Measurements from ENCODE around the gene BIRC2. TPM values are rescaled to one million over a fixed set of nuclear protein-coding genes. Genes with fewer than 3 reads are reported as not detected.

The BIRC2 gene
- total and polyA plus RNA-seq, 10 of the 15 experiments (the other 5 are each of a cell fraction or from before 2014, with no cell fraction given), result 13.8 to 75.8 (median 26.5) TPM

DNA sequence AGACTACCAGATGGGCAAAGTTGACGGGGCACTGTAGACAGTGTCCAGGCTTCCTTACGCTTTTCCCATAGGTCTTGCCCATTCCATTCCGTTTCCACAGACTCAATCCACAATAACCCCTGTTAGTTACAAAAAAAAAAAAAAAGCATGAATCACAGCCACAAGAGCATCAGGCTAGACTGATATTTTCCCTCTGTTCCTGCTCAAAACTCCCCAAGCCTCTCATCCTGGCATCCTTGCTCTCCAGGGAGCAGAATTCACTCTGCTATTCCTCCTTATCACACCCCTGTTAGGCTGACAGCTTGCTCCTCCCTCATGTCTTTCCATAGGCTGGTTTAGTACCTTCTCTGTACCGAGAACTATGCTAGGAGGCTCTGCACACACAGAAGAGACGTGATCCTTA lies 63.4 kb downstream of the BIRC2 start:
- no peaks in the 10 kb centered on the region for H3K4me1 ChIP-seq (ENCODE audit: control insufficient read depth, insufficient read depth, low read length)
- RAD21 ChIA-PET (ENCODE audit: unreplicated experiment), result interaction anchor here (1.7 kb wide), 1 partner anchor 41 kb away, joined by 3 read pairs; no protein-coding TSS in a partner anchor
- H4K20me1 ChIP-seq (ENCODE audit: control insufficient read depth, insufficient read depth), result no peaks in the 10 kb centered on the region
- no peaks in the 10 kb centered on the region for H3K9me3 ChIP-seq (replicated peaks; ENCODE audit: control insufficient read depth, insufficient read depth, low read length)
- no peak for DNase-seq (ENCODE audit: low read depth, low spot score)
- POLR2A ChIA-PET, result no interaction called here
- intact Hi-C loops (cut with micrococcal nuclease; ENCODE audit: unreplicated experiment), result no loop called here
- 99% methylated on average over 5 of the region's 5 CpGs for WGBS (ENCODE audit: insufficient coverage, insufficient replicate concordance, low lambda C conversion rate, missing lambda C conversion rate)
- peaks cover 8 to 14% of the 10 kb centered on the region in 2 experiments; a peak in 3 of 4 replicates for H3K36me3 ChIP-seq (ENCODE audit: control insufficient read depth in 2 of 2, insufficient read depth in 2 of 2, low read length in 1 of 2)
- BruUV-seq (replicated peaks), result no TSS peak
- CTCF ChIA-PET, result interaction anchor here (0.6 to 1.4 kb wide), 3 partner anchors 12 to 20 kb away, joined by 3 read pairs; no protein-coding TSS in a partner anchor
- no peak for FAIRE-seq
- H3K4me2 ChIP-seq (ENCODE audit: control insufficient read depth, insufficient read depth), result no peak overlapping the region
- H3K9ac ChIP-seq (ENCODE audit: control insufficient read depth, insufficient read depth, low read length), result no peak overlapping the region
- in situ Hi-C loops (cut with MboI), result no loop called here
- SMC1A ChIA-PET (ENCODE audit: uncharacterized antibody, unreplicated experiment), result interaction anchor here (0.7 to 4.4 kb wide), 3 partner anchors 12 to 15 kb away, joined by 3 to 28 read pairs (median 5); no protein-coding TSS in a partner anchor
- no peak for ATAC-seq
- no peak overlapping the region for H3K27ac ChIP-seq (ENCODE audit: control insufficient read depth, insufficient read depth)
- no peak overlapping the region for H2AFZ ChIP-seq (ENCODE audit: control insufficient read depth, low read depth, low read length)
- no peak overlapping the region for H3K4me3 ChIP-seq
- peaks cover 27% of the 10 kb centered on the region for H3K79me2 ChIP-seq (ENCODE audit: control insufficient read depth, insufficient read depth, low read length)
- no peak for TF ChIP-seq RAD51 (IDR thresholded peaks at IDR 0.05)
- TF ChIP-seq, protein P1, sequence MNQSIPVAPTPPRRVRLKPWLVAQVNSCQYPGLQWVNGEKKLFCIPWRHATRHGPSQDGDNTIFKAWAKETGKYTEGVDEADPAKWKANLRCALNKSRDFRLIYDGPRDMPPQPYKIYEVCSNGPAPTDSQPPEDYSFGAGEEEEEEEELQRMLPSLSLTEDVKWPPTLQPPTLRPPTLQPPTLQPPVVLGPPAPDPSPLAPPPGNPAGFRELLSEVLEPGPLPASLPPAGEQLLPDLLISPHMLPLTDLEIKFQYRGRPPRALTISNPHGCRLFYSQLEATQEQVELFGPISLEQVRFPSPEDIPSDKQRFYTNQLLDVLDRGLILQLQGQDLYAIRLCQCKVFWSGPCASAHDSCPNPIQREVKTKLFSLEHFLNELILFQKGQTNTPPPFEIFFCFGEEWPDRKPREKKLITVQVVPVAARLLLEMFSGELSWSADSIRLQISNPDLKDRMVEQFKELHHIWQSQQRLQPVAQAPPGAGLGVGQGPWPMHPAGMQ (IDR thresholded peaks at IDR 0.05; ENCODE audit: borderline replicate concordance), result no peak
- TF ChIP-seq POLR2AphosphoS5 (IDR thresholded peaks at IDR 0.05; ENCODE audit: low read length), result 0 out of 2 replicates have a peak, but pooled peaks have one; percentile 30
- no peaks in the 10 kb centered on the region for H3K27me3 ChIP-seq (replicated peaks in 1 of 2; ENCODE audit: control insufficient read depth in 2 of 2, insufficient read depth in 2 of 2, low read length in 1 of 2)

DNA sequence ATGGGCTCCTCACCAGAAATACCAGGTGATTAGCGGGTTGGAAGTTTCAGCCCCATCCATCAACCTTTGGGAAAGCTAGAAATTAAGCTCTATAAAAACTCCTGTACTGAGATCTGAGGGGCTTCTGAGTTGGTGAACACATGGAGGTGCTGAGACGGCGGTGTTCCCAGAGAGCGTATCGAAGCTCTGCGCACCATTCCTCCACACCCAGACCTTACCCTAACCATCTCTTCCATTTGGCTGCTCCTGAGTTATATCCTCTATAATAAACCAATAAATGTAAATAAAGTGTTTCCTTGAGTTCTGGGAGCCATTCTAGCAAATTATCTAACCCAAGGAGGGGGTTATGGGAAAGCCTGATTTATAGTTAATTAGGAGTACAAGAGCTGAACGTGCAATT lies 64.1 kb downstream of the BIRC2 start:
- Histone ChIP-seq H3K9ac (ENCODE audit: control insufficient read depth, insufficient read depth, low read length) (no peak overlapping the region), H3K9me3 (replicated peaks; ENCODE audit: control insufficient read depth, insufficient read depth, low read length) (no peaks in the 10 kb centered on the region; the same call in 2 of the 3 replicates), H2AFZ (ENCODE audit: control insufficient read depth, low read depth, low read length) (no peak overlapping the region), H3K79me2 (ENCODE audit: control insufficient read depth, insufficient read depth, low read length) (peaks cover 28% of the 10 kb centered on the region), H4K20me1 (ENCODE audit: control insufficient read depth, insufficient read depth) (no peaks in the 10 kb centered on the region), H3K4me2 (ENCODE audit: control insufficient read depth, insufficient read depth) (no peak overlapping the region), H3K4me1 (ENCODE audit: control insufficient read depth, insufficient read depth, low read length) (no peaks in the 10 kb centered on the region), H3K36me3 (ENCODE audit: control insufficient read depth in 2 of 2, insufficient read depth in 2 of 2, low read length in 1 of 2) (peaks cover 6 to 10% of the 10 kb centered on the region in 2 experiments; a peak in 3 of 4 replicates), H3K27me3 (replicated peaks in 1 of 2; ENCODE audit: control insufficient read depth in 2 of 2, insufficient read depth in 2 of 2, low read length in 1 of 2) (no peaks in the 10 kb centered on the region), H3K4me3 (no peak overlapping the region), H3K27ac (ENCODE audit: control insufficient read depth, insufficient read depth) (no peak overlapping the region)
- FAIRE-seq (no peak), ATAC-seq (no peak), DNase-seq (ENCODE audit: low read depth, low spot score) (no peak)
- CTCF ChIA-PET, result interaction anchor here (1.4 kb wide), 1 partner anchor 20 kb away, joined by 3 read pairs; no protein-coding TSS in a partner anchor
- in situ Hi-C loops (cut with MboI), result no loop called here
- intact Hi-C loops (cut with micrococcal nuclease; ENCODE audit: unreplicated experiment), result no loop called here
- RAD21 ChIA-PET (ENCODE audit: unreplicated experiment), result interaction anchor here (1.7 kb wide), 1 partner anchor 41 kb away, joined by 3 read pairs; no protein-coding TSS in a partner anchor
- WGBS (ENCODE audit: insufficient coverage, insufficient replicate concordance, low lambda C conversion rate, missing lambda C conversion rate), result 99% methylated on average over 7 of the region's 7 CpGs
- no peak for TF ChIP-seq SREBF1 (IDR thresholded peaks at IDR 0.05; ENCODE audit: low read length)
- TF ChIP-seq KAT2A (conservative IDR thresholded peaks at IDR 0.05; ENCODE audit: control insufficient read depth, low read depth, low read length), result no peak
- no peak for TF ChIP-seq POLR2AphosphoS5 (IDR thresholded peaks at IDR 0.05; ENCODE audit: low read length)
- TF ChIP-seq, protein P2, sequence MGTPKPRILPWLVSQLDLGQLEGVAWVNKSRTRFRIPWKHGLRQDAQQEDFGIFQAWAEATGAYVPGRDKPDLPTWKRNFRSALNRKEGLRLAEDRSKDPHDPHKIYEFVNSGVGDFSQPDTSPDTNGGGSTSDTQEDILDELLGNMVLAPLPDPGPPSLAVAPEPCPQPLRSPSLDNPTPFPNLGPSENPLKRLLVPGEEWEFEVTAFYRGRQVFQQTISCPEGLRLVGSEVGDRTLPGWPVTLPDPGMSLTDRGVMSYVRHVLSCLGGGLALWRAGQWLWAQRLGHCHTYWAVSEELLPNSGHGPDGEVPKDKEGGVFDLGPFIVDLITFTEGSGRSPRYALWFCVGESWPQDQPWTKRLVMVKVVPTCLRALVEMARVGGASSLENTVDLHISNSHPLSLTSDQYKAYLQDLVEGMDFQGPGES (IDR thresholded peaks at IDR 0.05), result no peak
- TF ChIP-seq, protein P1 (IDR thresholded peaks at IDR 0.05; ENCODE audit: borderline replicate concordance), result no peak
- TF ChIP-seq MEF2B (IDR thresholded peaks at IDR 0.05; ENCODE audit: partially characterized antibody, poor library complexity, severe bottlenecking), result no peak
- no peak for TF ChIP-seq POU2F2 (IDR thresholded peaks at IDR 0.05; ENCODE audit: borderline replicate concordance, low read depth, low read length)
- no peak for TF ChIP-seq NRF1 (conservative IDR thresholded peaks at IDR 0.05; ENCODE audit: low read depth, low read length)
- no peak for TF ChIP-seq JUND (IDR thresholded peaks at IDR 0.05; ENCODE audit: low read depth, low read length)
- TF ChIP-seq FOXK2 (IDR thresholded peaks at IDR 0.05), result no peak
- no peak for TF ChIP-seq IRF4 (IDR thresholded peaks at IDR 0.05; ENCODE audit: low read depth, low read length)
- no TSS peak for BruUV-seq (replicated peaks)
- POLR2A ChIA-PET, result interaction anchor here (0.5 kb wide), 1 partner anchor 1431 kb away, joined by 3 read pairs; no protein-coding TSS in a partner anchor
- SMC1A ChIA-PET (ENCODE audit: uncharacterized antibody, unreplicated experiment), result interaction anchor here (1.0 to 1.4 kb wide), 2 partner anchors 13 to 21 kb away, joined by 3 to 6 read pairs; no protein-coding TSS in a partner anchor

Data from GM12878 (cell line).